ENCODE data around the gene NR3C2. TPM values are rescaled to one million over a fixed set of nuclear protein-coding genes. Genes with fewer than 3 reads are reported as not detected.

NR3C2 gene
- total RNA-seq, 1 donor from 2014 or later = 0.75 TPM

DNA sequence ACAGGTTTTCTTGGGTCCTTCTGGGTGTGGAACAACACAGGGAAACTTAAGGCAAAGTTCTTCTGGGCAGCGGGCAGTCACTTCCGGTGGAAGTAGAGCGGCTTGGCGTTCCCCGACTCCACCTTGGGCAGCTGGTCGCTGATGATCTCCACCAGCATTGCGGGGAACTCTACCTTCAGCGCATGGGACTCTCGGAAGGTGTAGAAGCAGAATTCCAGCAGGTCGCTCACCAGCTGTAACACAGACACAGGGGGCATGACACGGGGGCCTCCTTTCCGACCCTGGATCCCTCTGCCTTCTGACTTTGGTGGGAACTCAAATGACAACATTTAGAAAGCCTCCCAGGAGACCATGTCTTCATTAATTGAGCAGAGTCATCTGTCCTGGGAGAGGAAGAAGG, 360.9 kb downstream of the NR3C2 start:
- Mint-ChIP-seq H3K36me3 (ENCODE audit: unreplicated experiment) (peaks cover 75% of the 10 kb centered on the region), H3K4me3 (ENCODE audit: unreplicated experiment) (no peak overlapping the region), H3K9me3 (ENCODE audit: unreplicated experiment) (peaks cover 23% of the 10 kb centered on the region), H3K27me3 (ENCODE audit: unreplicated experiment) (no peaks in the 10 kb centered on the region), H3K4me1 (ENCODE audit: unreplicated experiment) (no peaks in the 10 kb centered on the region), H3K27ac (ENCODE audit: unreplicated experiment) (no peak overlapping the region)
- TF ChIP-seq, protein P1, sequence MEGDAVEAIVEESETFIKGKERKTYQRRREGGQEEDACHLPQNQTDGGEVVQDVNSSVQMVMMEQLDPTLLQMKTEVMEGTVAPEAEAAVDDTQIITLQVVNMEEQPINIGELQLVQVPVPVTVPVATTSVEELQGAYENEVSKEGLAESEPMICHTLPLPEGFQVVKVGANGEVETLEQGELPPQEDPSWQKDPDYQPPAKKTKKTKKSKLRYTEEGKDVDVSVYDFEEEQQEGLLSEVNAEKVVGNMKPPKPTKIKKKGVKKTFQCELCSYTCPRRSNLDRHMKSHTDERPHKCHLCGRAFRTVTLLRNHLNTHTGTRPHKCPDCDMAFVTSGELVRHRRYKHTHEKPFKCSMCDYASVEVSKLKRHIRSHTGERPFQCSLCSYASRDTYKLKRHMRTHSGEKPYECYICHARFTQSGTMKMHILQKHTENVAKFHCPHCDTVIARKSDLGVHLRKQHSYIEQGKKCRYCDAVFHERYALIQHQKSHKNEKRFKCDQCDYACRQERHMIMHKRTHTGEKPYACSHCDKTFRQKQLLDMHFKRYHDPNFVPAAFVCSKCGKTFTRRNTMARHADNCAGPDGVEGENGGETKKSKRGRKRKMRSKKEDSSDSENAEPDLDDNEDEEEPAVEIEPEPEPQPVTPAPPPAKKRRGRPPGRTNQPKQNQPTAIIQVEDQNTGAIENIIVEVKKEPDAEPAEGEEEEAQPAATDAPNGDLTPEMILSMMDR (IDR thresholded peaks at IDR 0.05) = no peak
- no peak for DNase-seq (ENCODE audit: extremely low spot score, unreplicated experiment)

DNA sequence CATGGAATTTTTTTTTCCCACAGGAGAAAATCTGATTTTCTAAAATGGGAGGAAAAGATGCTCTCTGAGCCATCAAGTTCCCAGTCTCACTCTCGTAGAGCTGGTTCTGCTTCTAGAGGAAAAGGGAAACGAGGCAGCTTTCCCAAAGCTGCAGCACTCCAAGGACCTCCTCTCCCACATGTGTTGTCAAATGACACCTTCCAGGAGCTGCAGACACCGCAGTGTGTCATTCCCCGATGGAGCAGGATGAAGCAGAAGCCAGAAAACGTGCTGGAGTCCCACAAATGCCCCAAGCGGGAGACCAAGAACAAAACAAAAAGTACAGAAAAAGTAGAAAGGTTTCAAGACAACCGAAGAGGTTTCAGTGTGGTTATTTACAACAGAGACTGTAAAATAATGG, 362.3 kb downstream of the NR3C2 start:
- Mint-ChIP-seq H3K36me3 (ENCODE audit: unreplicated experiment) (peaks cover 80% of the 10 kb centered on the region), H3K4me1 (ENCODE audit: unreplicated experiment) (no peaks in the 10 kb centered on the region), H3K9me3 (ENCODE audit: unreplicated experiment) (peaks cover 14% of the 10 kb centered on the region)

DNA sequence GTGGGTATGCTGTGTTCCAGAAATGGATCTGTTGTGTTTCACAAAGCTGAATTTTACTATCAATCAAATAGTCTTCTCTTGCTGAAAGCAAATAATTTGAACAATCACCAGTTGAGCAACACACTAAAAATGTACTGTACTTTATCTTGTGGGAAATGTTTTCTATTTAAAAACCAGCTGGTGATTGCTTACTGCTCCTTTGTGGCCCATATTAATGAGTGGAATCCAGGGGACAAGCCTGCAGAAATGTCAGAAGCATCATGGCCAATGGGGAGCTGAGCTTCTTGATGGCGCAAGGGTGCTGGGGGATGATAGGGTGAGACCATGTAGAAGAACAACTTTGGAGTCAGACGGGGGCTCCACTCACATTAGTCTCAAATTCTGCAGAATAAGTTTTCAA, 364.2 kb downstream of the NR3C2 start:
- H3K9me3 Mint-ChIP-seq (ENCODE audit: unreplicated experiment) = peaks cover 6% of the 10 kb centered on the region
- no peak overlapping the region for H3K4me3 Mint-ChIP-seq (ENCODE audit: unreplicated experiment)
- no peak overlapping the region for H3K27ac Mint-ChIP-seq (ENCODE audit: unreplicated experiment)
- DNase-seq (ENCODE audit: extremely low spot score, unreplicated experiment) = no peak
- TF ChIP-seq, protein P1 (IDR thresholded peaks at IDR 0.05) = no peak
- H3K36me3 Mint-ChIP-seq (ENCODE audit: unreplicated experiment) = peaks cover 86% of the 10 kb centered on the region
- no peaks in the 10 kb centered on the region for H3K27me3 Mint-ChIP-seq (ENCODE audit: unreplicated experiment)
- no peaks in the 10 kb centered on the region for H3K4me1 Mint-ChIP-seq (ENCODE audit: unreplicated experiment)

More for the DNA sequence above, 362.3 kb downstream of the NR3C2 start:
- Mint-ChIP-seq H3K4me3 (ENCODE audit: unreplicated experiment) (no peak overlapping the region), H3K27ac (ENCODE audit: unreplicated experiment) (no peak overlapping the region), H3K27me3 (ENCODE audit: unreplicated experiment) (no peaks in the 10 kb centered on the region)
- TF ChIP-seq, protein P1 (IDR thresholded peaks at IDR 0.05) = no peak
- DNase-seq (ENCODE audit: extremely low spot score, unreplicated experiment) = no peak

DNA sequence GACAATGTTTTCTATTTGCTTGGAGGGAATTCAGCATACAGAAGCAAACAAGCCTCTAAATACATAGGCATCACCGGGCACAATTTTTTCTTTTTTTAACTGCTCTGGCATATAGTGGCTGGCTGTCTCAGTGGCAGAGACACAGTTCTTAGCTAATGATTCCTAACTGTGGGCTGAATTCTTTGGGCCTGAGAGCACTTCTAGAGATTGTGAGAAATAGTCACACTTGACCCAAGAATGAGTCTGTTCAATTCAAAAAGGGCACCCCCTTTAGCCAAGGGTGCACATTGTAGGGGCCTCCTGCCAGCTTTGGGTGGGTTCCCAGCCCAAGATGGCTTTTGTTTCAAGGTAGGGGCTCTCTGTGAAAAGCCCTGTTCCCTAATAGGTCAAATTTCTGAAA, 364.6 kb downstream of the NR3C2 start:
- H3K36me3 Mint-ChIP-seq (ENCODE audit: unreplicated experiment) = peaks cover 86% of the 10 kb centered on the region
- no peaks in the 10 kb centered on the region for H3K27me3 Mint-ChIP-seq (ENCODE audit: unreplicated experiment)
- H3K4me3 Mint-ChIP-seq (ENCODE audit: unreplicated experiment) = no peak overlapping the region
- TF ChIP-seq, protein P1 (IDR thresholded peaks at IDR 0.05) = no peak
- peaks cover 6% of the 10 kb centered on the region for H3K9me3 Mint-ChIP-seq (ENCODE audit: unreplicated experiment)
- H3K4me1 Mint-ChIP-seq (ENCODE audit: unreplicated experiment) = no peaks in the 10 kb centered on the region
- DNase-seq (ENCODE audit: extremely low spot score, unreplicated experiment) = no peak
- no peak overlapping the region for H3K27ac Mint-ChIP-seq (ENCODE audit: unreplicated experiment)

DNA sequence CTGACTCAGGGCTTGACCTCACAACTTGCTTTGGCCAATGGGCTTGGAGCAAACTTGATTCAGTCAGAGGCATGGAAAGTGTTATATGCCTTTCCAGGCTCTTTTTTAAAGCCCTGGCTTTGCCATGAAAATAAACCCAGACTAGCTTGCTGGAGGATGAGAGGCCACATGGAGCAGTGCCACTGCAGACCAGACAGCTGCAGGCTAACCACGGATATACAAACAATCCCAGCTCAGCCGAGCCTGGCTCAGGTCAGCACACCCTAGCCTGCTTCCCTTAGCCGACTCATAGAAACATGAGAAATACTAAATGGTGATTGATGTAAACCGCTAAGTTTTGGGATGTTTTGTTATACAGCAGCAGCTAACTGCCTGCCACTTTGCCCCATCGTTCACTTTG, 365.2 kb downstream of the NR3C2 start:
- TF ChIP-seq, protein P1 (IDR thresholded peaks at IDR 0.05) = no peak
- Mint-ChIP-seq H3K4me3 (ENCODE audit: unreplicated experiment) (no peak overlapping the region), H3K4me1 (ENCODE audit: unreplicated experiment) (no peaks in the 10 kb centered on the region), H3K27me3 (ENCODE audit: unreplicated experiment) (no peaks in the 10 kb centered on the region), H3K27ac (ENCODE audit: unreplicated experiment) (no peak overlapping the region), H3K36me3 (ENCODE audit: unreplicated experiment) (peaks cover 86% of the 10 kb centered on the region), H3K9me3 (ENCODE audit: unreplicated experiment) (peaks cover 6% of the 10 kb centered on the region)
- no peak for DNase-seq (ENCODE audit: extremely low spot score, unreplicated experiment)
